GM08714 (cell line): ENCODE measurements around the gene GOSR1.
"Not testable (repeated sequence)": the region's sequence is repeated elsewhere in the genome, so short reads cannot be mapped to it uniquely, and the experiment has no call there.

ENCODE experiments used
- H3K4me3 ChIP-seq: fragments of 200-500 bp; sonication (Bioruptor generic); 2 replicates; pipeline ENCODE4 v1.5.1; 2014; ENCODE audit warnings: mild to moderate bottlenecking, low read length, inconsistent platforms
- ZNF274 ChIP-seq: IDR thresholded peaks from 2 replicates; pipeline ENCODE4 v1.6.1; 2012; ENCODE audit warnings: mild to moderate bottlenecking, low read depth, low read length

Gene GOSR1

DNA sequence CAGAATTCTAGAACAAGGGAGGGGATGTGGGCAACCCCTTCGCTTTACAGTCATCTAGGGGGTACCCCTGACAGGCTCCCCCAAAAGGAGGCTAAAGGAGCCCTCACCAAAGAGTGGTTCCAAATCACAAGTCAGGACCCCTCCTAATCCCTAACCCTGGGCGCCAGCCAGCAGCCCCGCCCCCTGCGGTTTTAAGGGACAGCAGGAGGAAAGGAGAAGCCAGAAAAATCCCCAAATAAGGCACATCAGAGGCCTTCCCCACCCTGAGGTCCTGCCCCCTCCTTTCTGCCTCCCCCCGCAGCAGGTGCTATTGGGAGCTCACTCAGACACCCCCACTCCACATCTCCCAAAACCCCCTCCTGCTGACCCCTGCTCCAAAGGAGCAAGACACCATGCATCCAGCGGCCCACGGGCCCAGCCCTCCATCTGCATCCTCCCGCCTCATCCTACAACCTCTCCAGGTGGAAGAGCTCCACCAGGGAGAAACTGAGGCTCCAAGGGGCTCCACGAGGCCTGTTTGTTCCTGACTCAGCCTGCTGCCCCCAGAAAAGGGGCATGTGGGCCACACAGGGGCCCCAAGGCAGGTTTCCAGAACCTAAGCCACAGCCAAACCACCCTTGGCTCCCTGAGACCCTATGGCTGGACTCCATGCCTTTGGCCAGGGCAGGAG, 93.5 kb downstream of the GOSR1 start:
- H3K4me3 ChIP-seq, result no peak overlapping the region
- TF ChIP-seq ZNF274, result no peak

DNA sequence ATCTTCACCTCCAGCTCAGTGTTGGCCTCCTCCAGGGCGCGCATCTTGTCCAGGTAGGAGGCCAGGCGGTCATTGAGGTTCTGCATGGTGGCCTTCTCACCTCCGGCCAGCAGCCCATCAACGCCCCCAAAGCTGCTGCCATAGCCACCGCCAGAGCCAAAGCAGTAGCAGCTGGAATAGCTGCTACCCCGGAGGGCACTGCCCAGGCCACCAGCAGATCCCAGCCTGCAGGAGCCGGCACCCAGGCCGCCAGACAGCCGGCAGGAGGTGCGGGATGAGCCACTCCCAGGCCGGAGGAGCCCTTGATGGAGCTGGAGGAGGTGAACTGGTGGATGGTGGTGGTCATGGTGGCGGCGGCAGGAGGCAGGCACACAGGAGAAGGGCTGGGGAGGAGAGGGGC, 94.2 kb downstream of the GOSR1 start:
- not testable (repeated sequence) for H3K4me3 ChIP-seq

DNA sequence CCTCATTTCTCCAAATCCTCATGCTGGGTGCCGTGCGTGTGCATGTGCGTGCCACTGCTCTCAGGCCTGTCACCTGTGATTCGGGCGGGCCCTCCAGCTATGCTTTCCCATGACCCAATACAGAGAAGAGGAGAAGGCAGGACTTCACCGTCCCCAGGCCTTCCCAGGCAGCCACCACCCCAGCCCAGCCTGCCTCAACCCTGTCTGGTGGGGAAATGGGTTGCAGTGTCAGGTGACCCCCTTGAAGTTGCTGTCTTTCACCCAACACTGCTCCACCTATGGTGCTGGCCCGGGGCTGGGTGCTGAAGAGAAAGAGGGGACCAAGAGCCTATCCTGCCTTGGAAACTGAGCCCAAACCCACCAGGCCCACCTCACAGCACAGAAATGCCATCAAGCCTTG, 94.7 kb downstream of the GOSR1 start:
- H3K4me3 ChIP-seq, result no peak overlapping the region
- no peak for TF ChIP-seq ZNF274

DNA sequence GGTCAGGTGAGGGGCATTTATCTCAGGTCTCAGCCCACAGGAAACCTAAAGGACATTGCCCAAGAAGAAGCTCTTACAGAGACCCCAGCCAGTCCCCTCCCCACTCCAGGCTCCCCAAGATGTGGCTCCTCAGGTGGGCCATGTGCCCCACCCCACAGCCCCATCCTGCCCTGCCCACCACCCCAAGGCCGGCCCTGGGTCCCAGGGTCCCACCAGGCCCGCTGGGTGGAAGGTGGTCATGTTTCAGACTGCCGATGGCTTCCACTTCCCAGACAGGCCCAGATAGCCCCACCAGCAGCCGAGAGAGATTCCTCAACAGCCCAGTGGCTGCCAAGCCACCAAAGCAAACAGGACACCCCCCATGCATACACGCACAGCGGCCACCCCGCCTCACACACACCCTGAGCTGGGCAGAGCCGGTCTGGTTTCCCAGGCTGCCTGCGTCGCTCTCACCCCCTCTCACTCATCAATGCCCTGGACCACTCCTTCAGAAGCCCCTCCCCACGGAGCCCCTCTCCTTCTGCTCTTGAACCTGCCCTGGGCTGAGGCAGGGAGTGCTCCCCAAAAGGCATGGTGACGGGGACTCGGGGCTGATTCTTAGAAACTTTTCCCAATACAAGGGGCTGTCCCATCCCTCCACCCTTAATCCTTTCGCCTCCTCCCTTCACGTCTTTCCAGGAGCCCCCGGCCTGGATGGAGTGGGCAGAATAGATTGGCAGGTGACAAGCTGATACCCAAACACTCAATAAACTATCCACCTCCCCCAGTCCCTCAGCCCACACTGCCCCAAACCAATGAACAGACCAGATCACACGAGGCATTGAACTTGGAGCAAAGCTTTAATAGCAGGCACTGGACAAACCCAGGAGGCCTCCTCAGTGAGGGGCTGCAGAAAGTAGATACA, 95.7 kb downstream of the GOSR1 start:
- H3K4me3 ChIP-seq, result not testable (repeated sequence)

DNA sequence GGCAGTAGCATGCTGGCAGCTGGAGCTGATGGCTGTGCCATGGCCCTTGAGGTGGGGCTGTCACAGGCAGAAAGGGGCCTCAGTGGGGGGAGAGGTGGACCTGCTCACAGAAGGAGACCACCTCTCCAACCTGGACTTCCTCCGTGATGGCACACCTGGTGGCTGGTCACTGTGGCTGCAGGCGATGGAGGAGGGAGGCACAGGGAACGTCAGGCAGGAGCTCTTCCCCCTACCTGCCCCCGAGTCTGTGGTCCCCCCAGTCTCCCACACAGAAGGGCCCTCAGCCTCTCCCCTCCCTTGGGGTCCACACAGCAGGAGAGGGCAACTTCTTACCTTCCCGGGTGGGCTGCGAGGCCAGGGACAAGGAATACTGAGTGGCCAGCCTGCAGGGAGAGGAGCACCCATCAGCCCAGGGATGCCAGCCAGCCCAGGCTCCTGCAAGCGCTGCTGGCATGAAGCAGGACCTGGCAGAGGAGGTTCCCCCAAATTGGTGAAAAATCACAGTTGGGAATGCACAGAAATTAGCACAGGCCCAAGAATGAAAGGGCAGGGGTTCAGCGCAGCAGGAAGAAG, 96.5 kb downstream of the GOSR1 start:
- TF ChIP-seq ZNF274, result no peak
- no peak overlapping the region for H3K4me3 ChIP-seq

DNA sequence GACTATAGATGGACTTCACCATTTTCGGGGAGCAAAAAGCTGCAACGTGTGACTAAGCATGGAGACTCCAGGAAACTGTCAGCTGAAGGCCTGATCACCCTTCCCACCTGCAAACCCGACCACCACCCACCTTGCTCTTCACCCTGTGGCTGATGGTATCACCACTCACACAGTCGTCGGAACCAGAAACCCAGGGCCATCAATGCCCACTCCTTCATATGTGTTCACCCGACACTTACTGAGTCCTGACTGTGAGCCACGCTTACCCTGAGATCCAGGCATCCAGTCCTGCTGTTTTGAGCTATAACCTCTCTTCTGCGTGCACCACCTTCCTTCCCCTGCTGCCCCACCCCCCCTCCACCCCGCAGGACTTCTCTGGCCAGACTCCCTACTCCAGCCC, 97.1 kb downstream of the GOSR1 start:
- not testable (repeated sequence) for H3K4me3 ChIP-seq

DNA sequence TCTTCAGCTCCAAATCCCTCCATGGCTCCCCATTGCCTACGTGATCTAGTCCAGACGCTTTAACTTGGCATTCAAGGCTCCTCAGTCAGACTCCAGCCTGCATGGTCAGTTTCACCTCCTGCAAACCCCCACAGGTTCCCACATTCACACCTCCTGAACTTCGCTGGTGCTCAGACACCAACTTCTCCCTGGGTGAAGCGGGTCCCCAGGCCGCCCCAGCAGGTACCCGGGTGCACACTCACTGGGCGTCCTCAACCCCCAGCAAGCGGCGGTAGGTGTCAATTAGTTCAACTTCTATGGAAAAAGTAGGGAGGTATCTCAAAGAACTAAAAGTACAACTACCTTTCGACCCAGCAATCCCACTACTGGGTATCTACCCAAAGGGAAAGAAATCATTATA, 97.6 kb downstream of the GOSR1 start:
- H3K4me3 ChIP-seq, result not testable (repeated sequence)

DNA sequence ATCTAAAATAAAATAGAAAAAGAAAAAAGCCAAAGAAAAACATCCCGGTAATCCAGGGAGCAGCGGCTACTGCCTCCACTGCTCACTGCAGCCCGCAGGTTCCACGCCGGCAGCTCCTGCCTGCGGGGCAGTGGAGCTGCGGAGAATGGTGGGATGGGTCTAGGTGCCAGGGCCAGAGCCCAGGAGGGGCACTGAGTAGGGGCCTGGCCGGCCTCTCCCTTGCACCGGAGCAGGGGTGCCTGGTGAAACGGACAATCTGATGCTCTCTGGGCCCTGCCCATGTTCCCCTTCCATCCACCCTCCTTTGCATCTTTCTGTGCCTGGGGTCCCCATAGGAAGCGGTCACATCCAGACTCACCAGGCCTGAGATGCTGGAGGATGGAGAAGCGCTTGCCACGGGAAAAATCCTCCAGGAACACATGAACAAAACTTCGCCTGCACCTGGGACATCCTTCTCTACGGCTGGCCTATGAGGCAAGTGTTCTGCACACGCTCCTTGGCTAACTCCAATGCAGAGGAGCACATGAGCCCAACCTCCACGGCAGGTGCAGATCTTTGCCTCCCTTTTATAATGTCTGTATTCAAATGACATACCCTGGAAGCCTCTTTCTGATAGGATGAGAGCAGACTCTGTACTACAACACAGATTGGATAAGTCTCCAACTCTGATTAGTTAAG, 98.6 kb downstream of the GOSR1 start:
- not testable (repeated sequence) for H3K4me3 ChIP-seq

DNA sequence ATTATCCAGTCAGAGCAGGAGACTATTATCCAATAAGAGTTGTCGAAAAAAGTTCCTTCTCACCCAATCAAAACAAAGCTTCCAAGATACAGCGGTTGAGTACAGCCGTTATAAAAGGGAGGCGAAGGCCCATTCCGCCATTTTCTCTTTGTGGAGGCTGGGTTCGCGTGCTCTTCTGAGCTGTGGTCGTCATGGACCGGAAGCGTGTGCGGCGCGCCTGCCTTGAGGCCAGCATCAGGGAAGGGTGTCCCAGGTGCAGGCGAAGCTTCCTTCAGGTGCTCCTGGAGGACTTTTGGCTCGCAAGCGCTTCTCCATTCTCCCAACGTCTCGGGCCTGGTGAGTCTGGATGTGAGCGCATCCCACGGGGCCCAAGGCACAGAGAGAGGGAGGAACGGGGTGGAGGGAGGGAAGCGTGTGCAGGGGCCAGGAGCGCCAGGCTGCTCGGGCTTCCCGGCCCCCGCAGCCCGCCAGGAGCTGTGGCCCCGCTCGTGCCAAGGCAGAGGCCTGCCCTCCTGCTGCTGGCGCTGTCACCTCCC, 99.2 kb downstream of the GOSR1 start:
- H3K4me3 ChIP-seq, result no peak overlapping the region
- no peak for TF ChIP-seq ZNF274
